K562 (cell line): ENCODE results near the gene SLC6A9. TPM values are rescaled to one million over a fixed set of nuclear protein-coding genes. Genes with fewer than 3 reads are reported as not detected.

Source experiments
- CBX2 ChIP-seq: fragments of 200-600 bp; sonication (generic); IDR thresholded peaks from one replicate; pipeline ENCODE4 v1.6.1; 2012; ENCODE audit warnings: mild to moderate bottlenecking, low read length, inconsistent platforms; ENCODE audit not compliant: insufficient read depth, poor library complexity, severe bottlenecking
- CC2D1A ChIP-seq: fragments of 450-650 bp; IDR thresholded peaks from 2 replicates; pipeline ENCODE4 v1.6.1; 2017; ENCODE audit warnings: mild to moderate bottlenecking
- DMBX1 ChIP-seq: fragments of 250-450 bp; sonication (Bioruptor Pico); IDR thresholded peaks from 2 replicates; pipeline ENCODE4 v1.8.0; 2022; ENCODE audit warnings: inconsistent platforms, mild to moderate bottlenecking, moderate library complexity, borderline replicate concordance
- EZH2 ChIP-seq: IDR thresholded peaks from 2 replicates; pipeline ENCODE4 v1.6.1; 2012; ENCODE audit warnings: low read depth, mild to moderate bottlenecking, inconsistent platforms, low read length, borderline replicate concordance
- GTF2F1 ChIP-seq: IDR thresholded peaks from 2 replicates; pipeline ENCODE4 v1.6.1; 2011; ENCODE audit warnings: low read depth, low read length, improper control_type of control experiment
- IFI16 ChIP-seq: fragments of 250-450 bp; sonication (Bioruptor Pico); IDR thresholded peaks from 2 replicates; pipeline ENCODE4 v2.1.2; 2022; ENCODE audit warnings: mild to moderate bottlenecking, inconsistent platforms
- KDM2B ChIP-seq: fragments of 250-450 bp; sonication (Bioruptor Pico); IDR thresholded peaks from 2 replicates; pipeline ENCODE4 v1.8.0; 2021; ENCODE audit warnings: mild to moderate bottlenecking, moderate library complexity
- KLF16 ChIP-seq: IDR thresholded peaks from 2 replicates; pipeline ENCODE4 v1.6.1; 2016; ENCODE audit warnings: antibody characterized with exemption
- MAFF ChIP-seq: IDR thresholded peaks from 2 replicates; pipeline ENCODE4 v1.6.1; 2012; ENCODE audit warnings: low read length, improper control_type of control experiment
- NCOA1 ChIP-seq: fragments of 450-650 bp; IDR thresholded peaks from 2 replicates; pipeline ENCODE4 v1.6.1; 2016; ENCODE audit warnings: low read depth
- NFE2L1 ChIP-seq: fragments of 450-650 bp; IDR thresholded peaks from 2 replicates; pipeline ENCODE4 v1.6.1; 2016; ENCODE audit warnings: missing genetic modification characterization, low read depth, mild to moderate bottlenecking, missing compliant biosample characterization, moderate library complexity, borderline replicate concordance
- PHB ChIP-seq: fragments of 250-450 bp; sonication (Bioruptor Pico); IDR thresholded peaks from 2 replicates; pipeline ENCODE4 v1.5.0; 2021
- POLR2A ChIP-seq: fragments of 450-650 bp; conservative IDR thresholded peaks from 2 replicates; pipeline ENCODE4 v1.6.1; 2016
- POLR2AphosphoS5 ChIP-seq: IDR thresholded peaks from 2 replicates; pipeline ENCODE4 v1.6.1; 2011; ENCODE audit warnings: mild to moderate bottlenecking, low read depth, low read length, moderate library complexity; ENCODE audit not compliant: control insufficient read depth, insufficient read depth
- RBM17 ChIP-seq: fragments of 200-400 bp; formaldehyde crosslinking; IDR thresholded peaks from 2 replicates; pipeline ENCODE4 v1.6.1; 2017; ENCODE audit warnings: low read depth, mild to moderate bottlenecking, low read length, borderline replicate concordance
- RBM39 ChIP-seq: fragments of 200-400 bp; formaldehyde crosslinking; optimal IDR thresholded peaks from 2 replicates; pipeline ENCODE3; 2018; ENCODE audit warnings: low read depth, low read length
- SNAPC5 ChIP-seq: fragments of 250-450 bp; sonication (Bioruptor Pico); IDR thresholded peaks from 2 replicates; pipeline ENCODE4 v1.8.0; 2021; ENCODE audit warnings: moderate library complexity, mild to moderate bottlenecking, inconsistent platforms
- STAT5B ChIP-seq: fragments of 250-450 bp; sonication (Bioruptor Pico); IDR thresholded peaks from 2 replicates; pipeline ENCODE4 v1.8.0; 2021; ENCODE audit warnings: mild to moderate bottlenecking, inconsistent platforms
- STAT6 ChIP-seq: sonication (generic); formaldehyde crosslinking; IDR thresholded peaks from 2 replicates; pipeline ENCODE4 v1.8.1; 2023; ENCODE audit warnings: mild to moderate bottlenecking, missing genetic modification reagents
- TBL1XR1 ChIP-seq, 2 experiments: IDR thresholded peaks; 2 replicates each; pipeline ENCODE4 v1.6.1; 2012; ENCODE audit warnings: improper control_type of control experiment in 2 of 2, low read length in 2 of 2, mild to moderate bottlenecking in 1 of 2
- TRIM25 ChIP-seq: fragments of 450-650 bp; IDR thresholded peaks from 2 replicates; pipeline ENCODE4 v1.7.0; 2016; ENCODE audit warnings: borderline replicate concordance
- ZBTB33 ChIP-seq: sonication (generic); formaldehyde crosslinking; IDR thresholded peaks from 2 replicates; pipeline ENCODE4 v1.8.1; 2023; ENCODE audit warnings: mild to moderate bottlenecking, missing genetic modification reagents
- ZNF316 ChIP-seq: fragments of 450-650 bp; IDR thresholded peaks from 2 replicates; pipeline ENCODE4 v1.6.1; 2016
- ZNF384 ChIP-seq: IDR thresholded peaks from 2 replicates; pipeline ENCODE4 v1.6.1; 2012; ENCODE audit warnings: low read depth, low read length, improper control_type of control experiment
- polyA plus RNA-seq, 8 experiments: library from polyadenylated mRNA; depleted of rRNA in 4 of 8; stranded (reverse) in 5 of 8; unstranded in 3 of 8; fragments of >200 nt; fragmentation: Nextera tagmentation in 2 of 8; fragmentation: Illumina TruSeq in 1 of 8; extraction: Ambion mirVana in 2 of 8; extraction: Trizol in 1 of 8; gene quantifications; 2 replicates each; pipeline versions ENCODE4 v1.2.1 to v1.2.3, GENCODE V29; 2011 to 2014; ENCODE audit warnings: inconsistent platforms in 1 of 8, missing spikeins in 1 of 8
- total RNA-seq, 7 experiments: library from RNA; depleted of rRNA in 6 of 7; stranded (reverse); fragments of >200 nt in 6 of 7; fragmentation: Illumina TruSeq in 2 of 7; extraction: Trizol in 2 of 7; gene quantifications; 2 replicates each; pipeline versions ENCODE4 v1.2.1 to v1.2.3, GENCODE V29; 2011 to 2021; ENCODE audit warnings: low replicate concordance in 1 of 7

SLC6A9 gene
- total and polyA plus RNA-seq, 9 of the 15 experiments (the other 6 are each of a cell fraction or from before 2014, with no cell fraction given) = 0.17 to 18.7 (median 2.9) TPM

- no peak; the same call in 1 of the 2 replicates for TF ChIP-seq STAT6
- TF ChIP-seq EZH2 = no peak
- TF ChIP-seq NCOA1 = 0 out of 2 replicates have a peak, but pooled peaks have one; percentile 21
- TF ChIP-seq IFI16 (CRISPR knock-in tag) = no peak
- peak; percentile 40 to 50; a peak in 2 of 4 replicates for TF ChIP-seq TBL1XR1 (IDR thresholded peaks at IDR 0.05; ENCODE audit: low read length in 2 of 2)
- peak; percentile 37 for TF ChIP-seq ZNF316
- peak; percentile 79; the same call in 1 of the 2 replicates for TF ChIP-seq KLF16
- TF ChIP-seq SNAPC5 (CRISPR knock-in tag) = no peak
- no peak for TF ChIP-seq DMBX1 (CRISPR knock-in tag)
- TF ChIP-seq KDM2B (CRISPR knock-in tag) = no peak
- no peak for TF ChIP-seq CBX2
- no peak for TF ChIP-seq PHB (CRISPR knock-in tag)
- no peak for TF ChIP-seq ZNF384
- TF ChIP-seq RBM39 = no peak
- peak; percentile 11; the same call in 1 of the 2 replicates for TF ChIP-seq CC2D1A
- TF ChIP-seq ZBTB33 = no peak
- 0 out of 2 replicates have a peak, but pooled peaks have one; percentile 0 for TF ChIP-seq MAFF
- TF ChIP-seq POLR2AphosphoS5 = peak; percentile 70; the same call in 1 of the 2 replicates
- no peak for TF ChIP-seq TRIM25
- no peak for TF ChIP-seq POLR2A
- TF ChIP-seq NFE2L1 (tag) = no peak
- TF ChIP-seq STAT5B = no peak
- no peak for TF ChIP-seq RBM17
- TF ChIP-seq GTF2F1 = no peak
These were observed 5.3 kb upstream of the SLC6A9 start (continued) for GRCh38 chr1:44036409-44037139.
